Measurements from ENCODE around the gene ARRB2. TPM values are rescaled to one million over a fixed set of nuclear protein-coding genes. Genes with fewer than 3 reads are reported as not detected.

The ARRB2 gene
- polyA plus RNA-seq, 1 of the 3 experiments (the other 2 are of a cell fraction): 24.6 TPM

DNA sequence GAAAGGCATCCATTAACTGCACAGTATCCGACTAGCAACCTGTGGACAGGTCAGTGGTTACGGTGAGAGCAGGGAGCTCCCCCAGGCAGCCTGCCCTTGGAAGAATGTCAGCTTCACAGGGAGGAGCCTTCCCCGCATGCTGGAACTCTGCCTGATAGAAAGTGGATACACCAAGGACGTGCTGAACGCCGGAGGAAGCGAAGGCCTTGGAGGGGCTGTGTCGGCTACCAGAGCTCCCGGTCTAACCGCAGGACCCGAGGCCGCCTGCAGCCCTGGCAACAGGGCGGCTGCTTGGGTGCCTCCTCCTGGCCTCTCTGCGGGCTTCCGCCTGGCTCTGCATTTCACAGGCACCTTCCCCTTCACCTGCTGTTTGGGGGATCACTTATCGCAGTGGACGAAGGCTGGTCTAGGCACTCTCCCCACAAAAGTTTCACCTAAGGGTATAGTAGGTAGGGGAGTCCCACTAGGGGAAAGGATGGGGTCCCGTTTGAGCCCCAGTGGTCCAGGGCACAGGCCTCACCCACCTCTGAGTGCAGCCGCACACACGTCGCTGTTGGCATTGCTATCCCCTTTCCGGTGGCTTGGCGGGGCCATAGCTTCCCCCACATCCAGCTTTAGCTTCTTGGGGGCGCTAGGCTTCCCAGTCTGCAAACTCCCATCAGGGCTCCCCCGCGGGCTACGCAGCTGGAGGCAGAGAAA is 36.3 kb upstream of the ARRB2 start (continued):
- TF ChIP-seq EZH2phosphoT487 (IDR thresholded peaks at IDR 0.05; ENCODE audit: borderline replicate concordance, low read depth) (no peak), FOXJ3 (CRISPR knock-in tag; IDR thresholded peaks at IDR 0.05) (no peak), TEAD4 (IDR thresholded peaks at IDR 0.05; ENCODE audit: borderline replicate concordance, insufficient read depth) (no peak), CHD2 (IDR thresholded peaks at IDR 0.05; ENCODE audit: low read length, partially characterized antibody) (no peak), RCOR1 (IDR thresholded peaks at IDR 0.05; ENCODE audit: low read length) (no peak), POLR2AphosphoS5 (IDR thresholded peaks at IDR 0.05; ENCODE audit: low read depth, low read length) (no peak), RXRA (IDR thresholded peaks at IDR 0.05; ENCODE audit: borderline replicate concordance, low read depth) (no peak), FOXM1 (IDR thresholded peaks at IDR 0.05; ENCODE audit: low read depth) (no peak)
- TF ChIP-seq, protein P1, sequence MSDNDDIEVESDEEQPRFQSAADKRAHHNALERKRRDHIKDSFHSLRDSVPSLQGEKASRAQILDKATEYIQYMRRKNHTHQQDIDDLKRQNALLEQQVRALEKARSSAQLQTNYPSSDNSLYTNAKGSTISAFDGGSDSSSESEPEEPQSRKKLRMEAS (IDR thresholded peaks at IDR 0.05; ENCODE audit: low read depth): no peak

DNA sequence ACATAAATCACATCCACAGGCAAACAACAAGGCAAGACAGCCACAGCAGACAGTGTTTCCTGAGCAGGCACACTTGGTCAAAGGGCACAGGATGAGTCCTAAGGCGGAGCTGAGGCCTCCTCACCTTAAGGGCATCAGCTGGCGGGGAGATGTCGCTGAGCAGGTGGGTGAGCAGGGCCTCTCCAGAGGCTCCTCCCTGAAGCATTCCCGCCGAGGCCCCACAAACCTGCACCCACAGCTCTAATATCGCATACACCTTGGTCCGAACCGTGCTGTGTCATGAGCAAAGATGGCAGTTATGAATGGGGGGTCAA is 35.8 kb upstream of the ARRB2 start:
- Histone ChIP-seq H3K27ac (ENCODE audit: low read depth in 2 of 2, low read length in 1 of 2) (no peak overlapping the region), H3K79me2 (ENCODE audit: insufficient read depth) (no peaks in the 10 kb centered on the region), H3K4me3 (ENCODE audit: low read depth in 2 of 2, low read length in 1 of 2) (no peak overlapping the region), H2AFZ (ENCODE audit: low read depth) (no peak overlapping the region), H3K27me3 (ENCODE audit: insufficient read depth) (no peaks in the 10 kb centered on the region), H3K9ac (no peak overlapping the region), H3K9me3 (no peaks in the 10 kb centered on the region), H3K9me2 (no peaks in the 10 kb centered on the region), H3F3A (replicated peaks; ENCODE audit: insufficient read depth) (peaks cover 13% of the 10 kb centered on the region), H4K20me1 (ENCODE audit: insufficient read depth) (peaks cover 13% of the 10 kb centered on the region), H3K4me1 (ENCODE audit: control insufficient read depth in 1 of 2, insufficient read depth in 2 of 2, low read depth in 1 of 2, low read length in 1 of 2) (peaks cover 9 to 10% of the 10 kb centered on the region in 2 experiments; a peak in 3 of 4 replicates), H3K4me2 (no peak overlapping the region), H3K36me3 (replicated peaks in 1 of 2; ENCODE audit: control insufficient read depth in 1 of 2, insufficient read depth in 2 of 2, low read length in 1 of 2) (peaks cover 39 to 64% of the 10 kb centered on the region in 2 experiments)
- WGBS (ENCODE audit: low lambda C conversion rate): 96% methylated on average over 3 of the region's 8 CpGs
- DNase-seq: no peak
- CTCF ChIA-PET: no interaction called here
- POLR2A ChIA-PET: no interaction called here
- TF ChIP-seq SIN3A (IDR thresholded peaks at IDR 0.05; ENCODE audit: borderline replicate concordance, low read depth, low read length) (no peak), POLR2AphosphoS5 (IDR thresholded peaks at IDR 0.05; ENCODE audit: low read depth, low read length) (no peak), TEAD4 (IDR thresholded peaks at IDR 0.05; ENCODE audit: borderline replicate concordance, insufficient read depth) (no peak), MXI1 (IDR thresholded peaks at IDR 0.05; ENCODE audit: low read depth, low read length) (no peak), ELF1 (IDR thresholded peaks at IDR 0.05) (no peak), FOXJ3 (CRISPR knock-in tag; IDR thresholded peaks at IDR 0.05) (no peak), SMC3 (IDR thresholded peaks at IDR 0.05; ENCODE audit: low read depth, low read length) (no peak), GATA2 (CRISPR knock-in tag; IDR thresholded peaks at IDR 0.05) (no peak), JUND (IDR thresholded peaks at IDR 0.05) (no peak), EP300 (IDR thresholded peaks at IDR 0.05; ENCODE audit: borderline replicate concordance in 1 of 2, low read depth in 1 of 2, low read length in 1 of 2) (no peak), YY1 (IDR thresholded peaks at IDR 0.05; ENCODE audit: low read depth) (no peak), TAF1 (IDR thresholded peaks at IDR 0.05; ENCODE audit: borderline replicate concordance, low read depth, low read length) (no peak)
- TF ChIP-seq, protein P2, sequence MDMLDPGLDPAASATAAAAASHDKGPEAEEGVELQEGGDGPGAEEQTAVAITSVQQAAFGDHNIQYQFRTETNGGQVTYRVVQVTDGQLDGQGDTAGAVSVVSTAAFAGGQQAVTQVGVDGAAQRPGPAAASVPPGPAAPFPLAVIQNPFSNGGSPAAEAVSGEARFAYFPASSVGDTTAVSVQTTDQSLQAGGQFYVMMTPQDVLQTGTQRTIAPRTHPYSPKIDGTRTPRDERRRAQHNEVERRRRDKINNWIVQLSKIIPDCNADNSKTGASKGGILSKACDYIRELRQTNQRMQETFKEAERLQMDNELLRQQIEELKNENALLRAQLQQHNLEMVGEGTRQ (IDR thresholded peaks at IDR 0.05; ENCODE audit: borderline replicate concordance, low read depth, low read length): no peak
- TF ChIP-seq, protein P3, sequence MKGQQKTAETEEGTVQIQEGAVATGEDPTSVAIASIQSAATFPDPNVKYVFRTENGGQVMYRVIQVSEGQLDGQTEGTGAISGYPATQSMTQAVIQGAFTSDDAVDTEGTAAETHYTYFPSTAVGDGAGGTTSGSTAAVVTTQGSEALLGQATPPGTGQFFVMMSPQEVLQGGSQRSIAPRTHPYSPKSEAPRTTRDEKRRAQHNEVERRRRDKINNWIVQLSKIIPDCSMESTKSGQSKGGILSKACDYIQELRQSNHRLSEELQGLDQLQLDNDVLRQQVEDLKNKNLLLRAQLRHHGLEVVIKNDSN (IDR thresholded peaks at IDR 0.05; ENCODE audit: borderline replicate concordance, low read depth): no peak
- TF ChIP-seq, protein P1 (IDR thresholded peaks at IDR 0.05; ENCODE audit: low read depth): no peak
- TF ChIP-seq, protein P4, sequence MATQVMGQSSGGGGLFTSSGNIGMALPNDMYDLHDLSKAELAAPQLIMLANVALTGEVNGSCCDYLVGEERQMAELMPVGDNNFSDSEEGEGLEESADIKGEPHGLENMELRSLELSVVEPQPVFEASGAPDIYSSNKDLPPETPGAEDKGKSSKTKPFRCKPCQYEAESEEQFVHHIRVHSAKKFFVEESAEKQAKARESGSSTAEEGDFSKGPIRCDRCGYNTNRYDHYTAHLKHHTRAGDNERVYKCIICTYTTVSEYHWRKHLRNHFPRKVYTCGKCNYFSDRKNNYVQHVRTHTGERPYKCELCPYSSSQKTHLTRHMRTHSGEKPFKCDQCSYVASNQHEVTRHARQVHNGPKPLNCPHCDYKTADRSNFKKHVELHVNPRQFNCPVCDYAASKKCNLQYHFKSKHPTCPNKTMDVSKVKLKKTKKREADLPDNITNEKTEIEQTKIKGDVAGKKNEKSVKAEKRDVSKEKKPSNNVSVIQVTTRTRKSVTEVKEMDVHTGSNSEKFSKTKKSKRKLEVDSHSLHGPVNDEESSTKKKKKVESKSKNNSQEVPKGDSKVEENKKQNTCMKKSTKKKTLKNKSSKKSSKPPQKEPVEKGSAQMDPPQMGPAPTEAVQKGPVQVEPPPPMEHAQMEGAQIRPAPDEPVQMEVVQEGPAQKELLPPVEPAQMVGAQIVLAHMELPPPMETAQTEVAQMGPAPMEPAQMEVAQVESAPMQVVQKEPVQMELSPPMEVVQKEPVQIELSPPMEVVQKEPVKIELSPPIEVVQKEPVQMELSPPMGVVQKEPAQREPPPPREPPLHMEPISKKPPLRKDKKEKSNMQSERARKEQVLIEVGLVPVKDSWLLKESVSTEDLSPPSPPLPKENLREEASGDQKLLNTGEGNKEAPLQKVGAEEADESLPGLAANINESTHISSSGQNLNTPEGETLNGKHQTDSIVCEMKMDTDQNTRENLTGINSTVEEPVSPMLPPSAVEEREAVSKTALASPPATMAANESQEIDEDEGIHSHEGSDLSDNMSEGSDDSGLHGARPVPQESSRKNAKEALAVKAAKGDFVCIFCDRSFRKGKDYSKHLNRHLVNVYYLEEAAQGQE (IDR thresholded peaks at IDR 0.05; ENCODE audit: low read depth, low read length): no peak

Data from SK-N-SH (cell line).